GM23338 (cell line): ENCODE data around the gene IMMP1L.

Source experiments
- CREB1 ChIP-seq: fragments of 250-450 bp; sonication (Bioruptor Pico); IDR thresholded peaks from 2 replicates; pipeline ENCODE4 v1.5.0; 2020; ENCODE audit warnings: low read depth, mild to moderate bottlenecking, moderate library complexity
- CTCF ChIP-seq, 2 experiments: fragments of 200-600 bp in 1 of 2; sonication (generic) in 1 of 2; conservative IDR thresholded peaks; 2 replicates each; pipeline versions ENCODE4 v1.5.1 to v1.6.1; 2016 to 2017; ENCODE audit warnings: antibody characterized with exemption in 2 of 2, low read depth in 2 of 2, mild to moderate bottlenecking in 2 of 2, moderate library complexity in 1 of 2
- EZH2 ChIP-seq: fragments of 200-600 bp; sonication (generic); IDR thresholded peaks from one replicate; pipeline ENCODE4 v1.8.0; 2017; ENCODE audit warnings: antibody characterized with exemption, mild to moderate bottlenecking, low read depth; ENCODE audit not compliant: unreplicated experiment
- EZH2phosphoT487 ChIP-seq: fragments of 200-600 bp; sonication (generic); IDR thresholded peaks from one replicate; pipeline ENCODE4 v1.8.1; 2018; ENCODE audit warnings: antibody characterized with exemption; ENCODE audit not compliant: unreplicated experiment
- POLR2AphosphoS5 ChIP-seq: IDR thresholded peaks from 2 replicates; pipeline ENCODE4 v1.6.1; 2016; ENCODE audit warnings: antibody characterized with exemption, low read depth
- REST ChIP-seq: IDR thresholded peaks from one replicate; pipeline ENCODE4 v1.6.1; 2018; ENCODE audit warnings: antibody characterized with exemption; ENCODE audit not compliant: unreplicated experiment
- STAT1 ChIP-seq: IDR thresholded peaks from one replicate; pipeline ENCODE4 v1.6.1; 2016; ENCODE audit warnings: antibody characterized with exemption; ENCODE audit not compliant: unreplicated experiment
- ZNF114 ChIP-seq: fragments of 250-450 bp; sonication (Bioruptor Pico); IDR thresholded peaks from 2 replicates; pipeline ENCODE4 v1.5.0; 2020; ENCODE audit warnings: mild to moderate bottlenecking, moderate library complexity
- ZNF331 ChIP-seq: fragments of 250-450 bp; sonication (Bioruptor Pico); IDR thresholded peaks from 2 replicates; pipeline ENCODE4 v1.5.0; 2020; ENCODE audit warnings: low read depth, mild to moderate bottlenecking, moderate library complexity
- TF ChIP-seq, protein P1 (sequence below): IDR thresholded peaks from 2 replicates; pipeline ENCODE4 v1.6.1; 2016; ENCODE audit warnings: antibody characterized with exemption

- TF ChIP-seq EZH2, result no peak
- no peak for TF ChIP-seq CTCF (conservative IDR thresholded peaks at IDR 0.05; ENCODE audit: low read depth in 2 of 2)
- TF ChIP-seq REST, result no peak
- no peak for TF ChIP-seq ZNF331 (CRISPR knock-in tag)
- no peak for TF ChIP-seq POLR2AphosphoS5
- TF ChIP-seq STAT1, result no peak
- TF ChIP-seq, protein P1, sequence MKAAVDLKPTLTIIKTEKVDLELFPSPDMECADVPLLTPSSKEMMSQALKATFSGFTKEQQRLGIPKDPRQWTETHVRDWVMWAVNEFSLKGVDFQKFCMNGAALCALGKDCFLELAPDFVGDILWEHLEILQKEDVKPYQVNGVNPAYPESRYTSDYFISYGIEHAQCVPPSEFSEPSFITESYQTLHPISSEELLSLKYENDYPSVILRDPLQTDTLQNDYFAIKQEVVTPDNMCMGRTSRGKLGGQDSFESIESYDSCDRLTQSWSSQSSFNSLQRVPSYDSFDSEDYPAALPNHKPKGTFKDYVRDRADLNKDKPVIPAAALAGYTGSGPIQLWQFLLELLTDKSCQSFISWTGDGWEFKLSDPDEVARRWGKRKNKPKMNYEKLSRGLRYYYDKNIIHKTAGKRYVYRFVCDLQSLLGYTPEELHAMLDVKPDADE, result no peak
- no peak for TF ChIP-seq CREB1 (CRISPR knock-in tag)
- no peak for TF ChIP-seq ZNF114 (CRISPR knock-in tag)
- TF ChIP-seq EZH2phosphoT487, result no peak
These were observed 54.2 kb downstream of the IMMP1L start for GRCh38 chr11:31455177-31455576.
